Tibial nerve (tissue), 4 donors: Measurements from ENCODE around the gene THOC2.

Experiments
- EP300 ChIP-seq, 2 donors: sonication (generic); formaldehyde crosslinking; IDR thresholded peaks; one replicate each; pipeline ENCODE4 v1.6.1; 2017; ENCODE audit warnings: antibody characterized with exemption in 2 of 2, mild to moderate bottlenecking in 1 of 2
- POLR2A ChIP-seq, 2 donors: fragments of 450-650 bp; IDR thresholded peaks; one replicate each; pipeline ENCODE4 v1.6.1; 2017; ENCODE audit warnings: antibody characterized with exemption in 2 of 2, mild to moderate bottlenecking in 2 of 2, moderate library complexity in 2 of 2
- TF ChIP-seq, protein P1 (sequence below), 5 experiments: fragments of 200-600 bp in 3 of 5; fragments of 450-650 bp in 2 of 5; sonication (generic) in 3 of 5; IDR thresholded peaks; one replicate each; pipeline ENCODE4 v1.5.1; 2016 to 2019; ENCODE audit warnings: antibody characterized with exemption in 5 of 5, mild to moderate bottlenecking in 3 of 5, moderate library complexity in 2 of 5

DNA sequence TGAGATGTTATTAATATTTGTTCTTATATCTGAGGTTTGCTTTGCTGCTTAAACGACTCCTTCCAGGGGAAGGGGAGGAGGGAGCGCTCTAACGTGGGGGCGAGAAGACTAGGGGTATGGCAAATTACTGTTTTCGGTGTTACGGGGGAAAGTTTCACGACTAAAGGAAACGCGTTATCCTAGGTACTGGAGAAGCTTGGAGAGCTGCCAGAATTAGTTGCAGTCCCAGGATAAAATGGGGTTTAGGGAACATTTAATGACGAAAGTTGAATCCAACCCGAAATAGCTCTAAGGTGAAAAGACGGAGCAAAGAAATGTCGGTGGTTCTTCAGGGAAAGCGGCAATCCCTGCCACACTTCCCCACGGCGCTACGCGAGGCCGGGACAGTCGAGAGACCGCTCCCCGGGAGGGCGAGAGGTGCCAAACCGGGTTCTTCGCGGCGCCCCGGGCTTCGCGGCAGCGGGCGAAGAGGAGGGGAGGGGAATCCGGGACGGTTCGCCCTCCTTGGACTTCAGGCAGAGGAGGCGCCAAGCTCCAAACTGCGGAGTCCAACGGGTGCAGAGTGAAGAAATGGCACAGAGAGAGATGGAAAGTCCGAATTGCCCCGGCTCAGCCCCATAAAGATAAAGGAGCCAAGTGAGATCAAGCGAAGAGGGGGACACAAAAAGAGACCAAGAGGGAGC is 724 bp downstream of the THOC2 start:
- TF ChIP-seq EP300 (IDR thresholded peaks at IDR 0.05) (no peak), POLR2A (IDR thresholded peaks at IDR 0.05) (no peak)
- TF ChIP-seq, protein P1, sequence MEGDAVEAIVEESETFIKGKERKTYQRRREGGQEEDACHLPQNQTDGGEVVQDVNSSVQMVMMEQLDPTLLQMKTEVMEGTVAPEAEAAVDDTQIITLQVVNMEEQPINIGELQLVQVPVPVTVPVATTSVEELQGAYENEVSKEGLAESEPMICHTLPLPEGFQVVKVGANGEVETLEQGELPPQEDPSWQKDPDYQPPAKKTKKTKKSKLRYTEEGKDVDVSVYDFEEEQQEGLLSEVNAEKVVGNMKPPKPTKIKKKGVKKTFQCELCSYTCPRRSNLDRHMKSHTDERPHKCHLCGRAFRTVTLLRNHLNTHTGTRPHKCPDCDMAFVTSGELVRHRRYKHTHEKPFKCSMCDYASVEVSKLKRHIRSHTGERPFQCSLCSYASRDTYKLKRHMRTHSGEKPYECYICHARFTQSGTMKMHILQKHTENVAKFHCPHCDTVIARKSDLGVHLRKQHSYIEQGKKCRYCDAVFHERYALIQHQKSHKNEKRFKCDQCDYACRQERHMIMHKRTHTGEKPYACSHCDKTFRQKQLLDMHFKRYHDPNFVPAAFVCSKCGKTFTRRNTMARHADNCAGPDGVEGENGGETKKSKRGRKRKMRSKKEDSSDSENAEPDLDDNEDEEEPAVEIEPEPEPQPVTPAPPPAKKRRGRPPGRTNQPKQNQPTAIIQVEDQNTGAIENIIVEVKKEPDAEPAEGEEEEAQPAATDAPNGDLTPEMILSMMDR (IDR thresholded peaks at IDR 0.05): no peak
